GM18951 (cell line): ENCODE measurements around the gene CHRNB1.
"Not testable (repeated sequence)": the region's sequence is repeated elsewhere in the genome, so short reads cannot be mapped to it uniquely, and the experiment has no call there.

ENCODE experiments used
- POLR2A ChIP-seq: IDR thresholded peaks from 4 replicates; pipeline ENCODE4 v1.6.1; 2011; ENCODE audit warnings: mild to moderate bottlenecking; ENCODE audit not compliant: insufficient read length, insufficient read depth; ENCODE audit errors: extremely low read depth
- in situ Hi-C: fragments of 300-500 bp; cut with MboI; formaldehyde crosslinking; loops from one replicate; pipeline ENCODE4 v1.12.0; 2022; ENCODE audit warnings: low sequenced_read_pairs, mixed read lengths, inconsistent platforms; ENCODE audit not compliant: unreplicated experiment

The CHRNB1 gene

GRCh38 chr17:7471729-7472128 is 26.9 kb downstream of the CHRNB1 start:
- in situ Hi-C loops, result no loop called here
- no peak for TF ChIP-seq POLR2A

- in situ Hi-C loops, result not testable (repeated sequence)
Observed at GRCh38 chr17:7474767-7475166, 29.9 kb downstream of the CHRNB1 start.

GRCh38 chr17:7475764-7476422 is 31.0 kb downstream of the CHRNB1 start:
- TF ChIP-seq POLR2A, result no peak
- in situ Hi-C loops, result no loop called here

- in situ Hi-C loops, result no loop called here
- TF ChIP-seq POLR2A, result no peak
Observed at GRCh38 chr17:7476494-7476893, 31.6 kb downstream of the CHRNB1 start.

GRCh38 chr17:7476951-7477350 is 32.1 kb downstream of the CHRNB1 start:
- in situ Hi-C loops, result no loop called here

GRCh38 chr17:7477392-7478275 is 32.8 kb downstream of the CHRNB1 start:
- in situ Hi-C loops, result no loop called here
- no peak for TF ChIP-seq POLR2A

More at GRCh38 chr17:7476951-7477350, 32.1 kb downstream of the CHRNB1 start:
- TF ChIP-seq POLR2A, result no peak

- no peak for TF ChIP-seq POLR2A
- in situ Hi-C loops, result no loop called here
Observed at GRCh38 chr17:7478276-7479212, 33.7 kb downstream of the CHRNB1 start.

- in situ Hi-C loops, result no loop called here
- peak; percentile 58 for TF ChIP-seq POLR2A
Observed at GRCh38 chr17:7479213-7480088, 34.6 kb downstream of the CHRNB1 start, which contains the start of gene ZBTB4. ZBTB4 (minus strand) TSS chr17:7479631; CDS start chr17:7466801, 12,830 bp downstream.

- in situ Hi-C loops, result no loop called here
- TF ChIP-seq POLR2A, result no peak
Observed at GRCh38 chr17:7480089-7480384, 35.2 kb downstream of the CHRNB1 start.

GRCh38 chr17:7481275-7481674 is 36.4 kb downstream of the CHRNB1 start, which contains the start of gene SLC35G6:
SLC35G6 (plus strand) TSS chr17:7481446; CDS start chr17:7481517, 71 bp downstream.
- in situ Hi-C loops, result not testable (repeated sequence)

- in situ Hi-C loops, result not testable (repeated sequence)
Observed at GRCh38 chr17:7481842-7482741, 37.2 kb downstream of the CHRNB1 start.

GRCh38 chr17:7482742-7483088 is 37.9 kb downstream of the CHRNB1 start:
- in situ Hi-C loops, result not testable (repeated sequence)
